Stimulated activated CD4-positive, alpha-beta T cell treated with anti-CD3 and anti-CD28 coated beads, TNF-alpha, amount 100 ng/mL, for 48 hours (primary cell): Measurements from ENCODE around the gene LILRB3.
"Not testable (repeated sequence)": the region's sequence is repeated elsewhere in the genome, so short reads cannot be mapped to it uniquely, and the experiment has no call there.

Experiments
- DNase-seq, 3 donors: peaks; one replicate each; pipeline ENCODE4 v3.0.0-alpha.2; 2020; ENCODE audit warnings: low read depth in 3 of 3

The LILRB3 gene

GRCh38 chr19:54222474-54223276 is at the start of gene LILRB3:
Gene LILRB3 (minus strand): TSS chr19:54223007. CDS start chr19:54222976, 31 bp downstream.
- DNase-seq = not testable (repeated sequence)

- DNase-seq = not testable (repeated sequence)
Observed at GRCh38 chr19:54272181-54272580, 49.4 kb upstream of the LILRB3 start.

- DNase-seq = not testable (repeated sequence)
Observed at GRCh38 chr19:54271587-54271986, 48.8 kb upstream of the LILRB3 start.

GRCh38 chr19:54271106-54271505 is 48.3 kb upstream of the LILRB3 start:
- no peak for DNase-seq

- DNase-seq = no peak
Observed at GRCh38 chr19:54268936-54269335, 46.1 kb upstream of the LILRB3 start.

GRCh38 chr19:54266133-54266532 is 43.3 kb upstream of the LILRB3 start:
- peak; percentile 55 to 74 (median 71) for DNase-seq

- DNase-seq = no peak
Observed at GRCh38 chr19:54262470-54262869, 39.7 kb upstream of the LILRB3 start.

- no peak for DNase-seq
Observed at GRCh38 chr19:54262066-54262465, 39.3 kb upstream of the LILRB3 start.

GRCh38 chr19:54257116-54257480 is 34.3 kb upstream of the LILRB3 start, which contains the start of gene LILRB5:
Gene LILRB5 (minus strand): TSS chr19:54257273. CDS start chr19:54257193, 80 bp downstream.
- no peak for DNase-seq

- DNase-seq = no peak
Observed at GRCh38 chr19:54256250-54257115, 33.7 kb upstream of the LILRB3 start.

- no peak for DNase-seq
Observed at GRCh38 chr19:54255105-54255775, 32.4 kb upstream of the LILRB3 start.

- DNase-seq = no peak
Observed at GRCh38 chr19:54254195-54254906, 31.5 kb upstream of the LILRB3 start.

- no peak for DNase-seq
Observed at GRCh38 chr19:54253331-54254194, 30.8 kb upstream of the LILRB3 start.

- no peak for DNase-seq
Observed at GRCh38 chr19:54252845-54253244, 30.0 kb upstream of the LILRB3 start.

GRCh38 chr19:54252243-54252642 is 29.4 kb upstream of the LILRB3 start:
- no peak for DNase-seq

- peak; percentile 13 to 46 (median 21) for DNase-seq
Observed at GRCh38 chr19:54248016-54248601, 25.3 kb upstream of the LILRB3 start.

- no peak for DNase-seq
Observed at GRCh38 chr19:54247106-54247930, 24.5 kb upstream of the LILRB3 start.

GRCh38 chr19:54245936-54246335 is 23.1 kb upstream of the LILRB3 start:
- DNase-seq = no peak

GRCh38 chr19:54243809-54244208 is 21.0 kb upstream of the LILRB3 start:
- not testable (repeated sequence) for DNase-seq
